H1 (cell line): ENCODE results near the gene ATF7. TPM values are rescaled to one million over a fixed set of nuclear protein-coding genes. Genes with fewer than 3 reads are reported as not detected.
A peak's percentile ranks its signal among the peaks of the same experiment; 100 is the strongest.

Experiments
- CHD7 ChIP-seq: fragments of 300-600 bp; sonication (generic); IDR thresholded peaks from 2 replicates; pipeline ENCODE4 v1.7.1; 2012; ENCODE audit warnings: low read length, moderate library complexity, mild to moderate bottlenecking, inconsistent platforms; ENCODE audit not compliant: insufficient replicate concordance
- POLR2AphosphoS5 ChIP-seq: IDR thresholded peaks from 2 replicates; pipeline ENCODE4 v1.6.1; 2011; ENCODE audit warnings: low read depth, low read length
- polyA plus RNA-seq, 7 experiments: library from polyadenylated mRNA; depleted of rRNA in 3 of 7; stranded (reverse) in 5 of 7; unstranded in 2 of 7; fragments of >200 nt in 5 of 7; fragments of 200-250 nt in 2 of 7; gene quantifications; 1 replicate in 5 of 7; 2 replicates in 1 of 7; 4 replicates in 1 of 7; pipeline versions ENCODE4 v1.2.1 to v1.2.3, GENCODE V29; 2011 to 2013; ENCODE audit warnings: missing spikeins in 2 of 7, mixed read lengths in 2 of 7
- total RNA-seq: library from RNA; stranded (reverse); fragmentation: NEBNext Ultra II Directional; extraction: Animal tissue kit (Norgen Biotek cat#: 25700); gene quantifications from 2 replicates; pipeline ENCODE4 v1.2.1, GENCODE V29; 2021

ATF7 gene
- total and polyA plus RNA-seq, 2 of the 8 experiments (the other 6 are each of a cell fraction or from before 2014, with no cell fraction given): 10.1 to 16.6 TPM

GRCh38 chr12:53485955-53486735 is 140.0 kb downstream of the ATF7 start (continued):
- no peak for TF ChIP-seq CHD7
- 0 out of 2 replicates have a peak, but pooled peaks have one; percentile 11 for TF ChIP-seq POLR2AphosphoS5
